ENCODE data around the gene PSMD14.

DNA sequence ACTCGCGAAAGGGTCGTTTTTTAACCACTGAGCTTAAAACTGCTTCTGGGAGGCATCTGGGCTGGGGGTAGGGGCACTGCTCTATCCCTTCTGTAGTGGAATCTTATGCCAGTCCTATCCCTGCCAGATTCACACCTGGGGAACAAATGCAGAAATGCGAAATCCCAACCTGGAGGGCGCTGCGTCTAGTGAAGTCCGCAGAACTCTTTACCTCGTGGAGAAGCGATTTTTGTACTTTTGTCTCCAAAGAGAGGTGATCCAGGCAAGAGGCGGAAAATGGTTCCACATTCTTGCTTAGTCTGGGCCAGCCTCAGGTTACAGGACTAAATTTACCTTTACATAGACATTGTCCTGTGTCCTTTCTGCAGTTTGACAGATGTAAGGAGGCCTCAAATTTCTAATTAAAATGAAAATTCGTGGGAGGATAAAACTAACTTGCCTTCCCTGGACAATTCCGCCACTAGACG, 118.3 kb downstream of the PSMD14 start:
- no peak for TF ChIP-seq CTCF (IDR thresholded peaks at IDR 0.05)
- no peak for TF ChIP-seq POLR2AphosphoS5 (IDR thresholded peaks at IDR 0.05)

Data from upper lobe of left lung (tissue), 4 donors.